HCT116 (cell line): Measurements from ENCODE around the gene PDZRN4. TPM values are rescaled to one million over a fixed set of nuclear protein-coding genes. Genes with fewer than 3 reads are reported as not detected.

Source experiments
- ATAC-seq: fragments of 200-7000 bp; cut with Tn5 transposase; 2 replicates; pipeline ENCODE4 v1.9.1; 2020; ENCODE audit warnings: mild to moderate bottlenecking, moderate library complexity
- BruUV-seq: library from RNA; stranded (reverse); fragments of 400-500 nt; replicated peaks from 2 replicates; lab custom pipeline; 2021; lab: Mats Ljungman, UMichigan
- CTCF ChIA-PET: fragments of 300-600 bp; sonication (Branson Sonifier 250); formaldehyde crosslinking; loops from one replicate; lab custom pipeline; 2021; ENCODE audit warnings: antibody characterized with exemption; lab: Charles Lee
- POLR2A ChIA-PET: fragments of 300-600, 350-600 bp; sonication (Branson Sonifier 250); formaldehyde crosslinking; loops from one replicate; lab custom pipeline; 2021; ENCODE audit warnings: antibody characterized with exemption; lab: Charles Lee
- RAD21 ChIA-PET, 2 experiments: fragments of 300-600 bp; sonication (Branson Sonifier 250); formaldehyde crosslinking; loops; one replicate each; lab custom pipeline; 2023; ENCODE audit warnings: low total read pairs in 2 of 2; ENCODE audit not compliant: uncharacterized antibody in 2 of 2, unreplicated experiment in 2 of 2, low non-redundant PET in 1 of 2; lab: Charles Lee
- DNase-seq: peaks from one replicate; pipeline ENCODE4 v3.0.0-alpha.2; 2010; ENCODE audit warnings: low read depth, low spot score
- H2AFZ ChIP-seq: fragments of 200-600 bp; shearing (Covaris generic), sonication (generic); 2 replicates; pipeline ENCODE4 v1.6.1; 2017; ENCODE audit warnings: low read depth, mixed run types, mixed read lengths, antibody characterized with exemption, low read length; ENCODE audit not compliant: poor library complexity, severe bottlenecking
- H3K27ac ChIP-seq: 2 replicates; pipeline ENCODE4 v1.5.1; 2012; ENCODE audit warnings: low read depth, low read length
- H3K27me3 ChIP-seq: fragments of 200-600 bp; sonication (generic); 2 replicates; pipeline ENCODE4 v1.6.1; 2016; ENCODE audit warnings: mixed run types, low read length, mixed read lengths; ENCODE audit not compliant: insufficient read depth
- H3K36me3 ChIP-seq, 2 experiments: fragments of 200-500 bp in 1 of 2; fragments of 200-600 bp in 1 of 2; sonication (Bioruptor generic) in 1 of 2; sonication (generic) in 1 of 2; 2 replicates each; pipeline versions ENCODE4 v1.5.1 to v1.6.1; 2014 to 2016; ENCODE audit warnings: low read length in 2 of 2, inconsistent platforms in 1 of 2, mixed read lengths in 1 of 2, mixed run types in 1 of 2; ENCODE audit not compliant: insufficient read depth in 2 of 2, control insufficient read depth in 1 of 2
- H3K4me1 ChIP-seq, 2 experiments: fragments of 200-600 bp in 1 of 2; sonication (generic) in 1 of 2; 2 replicates each; pipeline versions ENCODE4 v1.5.1 to v1.6.1; 2012 to 2017; ENCODE audit warnings: low read length in 2 of 2, inconsistent platforms in 1 of 2, mild to moderate bottlenecking in 1 of 2, mixed read lengths in 1 of 2, mixed run types in 1 of 2, moderate library complexity in 1 of 2; ENCODE audit not compliant: insufficient read depth in 2 of 2, control insufficient read depth in 1 of 2
- H3K4me2 ChIP-seq: fragments of 200-600 bp; sonication (generic); 2 replicates; pipeline ENCODE4 v1.6.1; 2017; ENCODE audit warnings: mixed run types, low read length, mixed read lengths
- H3K4me3 ChIP-seq, 2 experiments: fragments of 200-600 bp in 1 of 2; sonication (generic) in 1 of 2; replicated peaks in 1 of 2; 2 replicates each; pipeline ENCODE4 v1.5.1; 2011 to 2016; ENCODE audit warnings: low read length in 2 of 2, control low read depth in 1 of 2, low read depth in 1 of 2, mild to moderate bottlenecking in 1 of 2, mixed read lengths in 1 of 2, mixed run types in 1 of 2
- H3K79me2 ChIP-seq: fragments of 200-600 bp; sonication (generic); 2 replicates; pipeline ENCODE4 v1.6.1; 2017; ENCODE audit warnings: mild to moderate bottlenecking, mixed run types, low read length, moderate library complexity, mixed read lengths; ENCODE audit not compliant: insufficient read depth
- H3K9ac ChIP-seq: fragments of 200-600 bp; sonication (generic); 2 replicates; pipeline ENCODE4 v1.6.1; 2016; ENCODE audit warnings: low read length, mixed read lengths
- H3K9me2 ChIP-seq: fragments of 200-600 bp; sonication (generic), shearing (Covaris generic); 2 replicates; pipeline ENCODE4 v1.6.1; 2017; ENCODE audit warnings: mixed run types, mild to moderate bottlenecking, moderate library complexity; ENCODE audit not compliant: insufficient read depth
- H3K9me3 ChIP-seq, 2 experiments: fragments of 200-500 bp in 1 of 2; fragments of 200-600 bp in 1 of 2; sonication (Bioruptor generic) in 1 of 2; sonication (generic) in 1 of 2; 2 replicates each; pipeline ENCODE4 v1.6.1; 2014 to 2017; ENCODE audit warnings: low read length in 2 of 2, mixed read lengths in 2 of 2, inconsistent platforms in 1 of 2, low read depth in 1 of 2, mild to moderate bottlenecking in 1 of 2, mixed run types in 1 of 2, moderate library complexity in 1 of 2; ENCODE audit not compliant: control insufficient read depth in 1 of 2, insufficient read depth in 1 of 2
- H4K20me1 ChIP-seq: fragments of 200-600 bp; sonication (generic), shearing (Covaris generic); 2 replicates; pipeline ENCODE4 v1.6.1; 2017; ENCODE audit warnings: mixed run types, mild to moderate bottlenecking, moderate library complexity; ENCODE audit not compliant: insufficient read depth
- CEBPB ChIP-seq: IDR thresholded peaks from 2 replicates; pipeline ENCODE4 v1.6.1; 2012; ENCODE audit warnings: low read depth
- EGR1 ChIP-seq: IDR thresholded peaks from 2 replicates; pipeline ENCODE4 v1.6.1; 2012; ENCODE audit warnings: low read depth
- ELF1 ChIP-seq: IDR thresholded peaks from 2 replicates; pipeline ENCODE4 v1.6.1; 2012; ENCODE audit warnings: low read depth, borderline replicate concordance
- POLR2A ChIP-seq: IDR thresholded peaks from 2 replicates; pipeline ENCODE4 v1.7.0; 2011; ENCODE audit warnings: borderline replicate concordance; ENCODE audit not compliant: insufficient read depth, insufficient read length; ENCODE audit errors: extremely low read depth
- POLR2AphosphoS5 ChIP-seq: IDR thresholded peaks from 2 replicates; pipeline ENCODE4 v1.6.1; 2011; ENCODE audit warnings: mild to moderate bottlenecking, low read depth, low read length, moderate library complexity
- RAD21 ChIP-seq: IDR thresholded peaks from 2 replicates; pipeline ENCODE4 v1.6.1; 2012; ENCODE audit warnings: low read depth, mild to moderate bottlenecking
- SIN3A ChIP-seq: IDR thresholded peaks from 2 replicates; pipeline ENCODE4 v1.6.1; 2012; ENCODE audit warnings: low read depth
- SP1 ChIP-seq: IDR thresholded peaks from 2 replicates; pipeline ENCODE4 v1.6.1; 2012; ENCODE audit warnings: low read depth
- SRF ChIP-seq: IDR thresholded peaks from 2 replicates; pipeline ENCODE4 v1.6.1; 2012; ENCODE audit warnings: low read depth
- ZNF274 ChIP-seq: fragments of 200-500 bp; sonication (Bioruptor generic); IDR thresholded peaks from 2 replicates; pipeline ENCODE4 v1.6.1; 2014; ENCODE audit warnings: mild to moderate bottlenecking, low read depth, low read length, inconsistent platforms
- intact Hi-C: fragments of 100-400 bp; cut with micrococcal nuclease; formaldehyde crosslinking; loops from 2 replicates; pipeline ENCODE4 v1.10.0; 2022
- total RNA-seq: library from RNA; stranded (reverse); gene quantifications from one replicate; pipeline ENCODE4 v1.2.1, GENCODE V29; 2021; ENCODE audit not compliant: unreplicated experiment
- TF ChIP-seq, protein P1 (sequence below): IDR thresholded peaks from 2 replicates; pipeline ENCODE4 v1.6.1; 2012
- TF ChIP-seq, protein P2 (sequence below), 3 experiments: fragments of 200-600 bp in 1 of 3; sonication (generic) in 1 of 3; IDR thresholded peaks in 2 of 3; conservative IDR thresholded peaks in 1 of 3; 2 replicates each; pipeline ENCODE4 v1.5.1; 2012 to 2017; ENCODE audit warnings: low read depth in 2 of 3, low read length in 2 of 3, antibody characterized with exemption in 1 of 3, borderline replicate concordance in 1 of 3, control low read depth in 1 of 3, mild to moderate bottlenecking in 1 of 3, mixed read lengths in 1 of 3, mixed run types in 1 of 3, moderate library complexity in 1 of 3; ENCODE audit not compliant: insufficient read depth in 1 of 3
- TF ChIP-seq, protein P3 (sequence below): IDR thresholded peaks from 2 replicates; pipeline ENCODE4 v1.6.1; 2012; ENCODE audit warnings: low read depth

The PDZRN4 gene
- total RNA-seq, 1 experiment from 2014 or later: not detected

DNA sequence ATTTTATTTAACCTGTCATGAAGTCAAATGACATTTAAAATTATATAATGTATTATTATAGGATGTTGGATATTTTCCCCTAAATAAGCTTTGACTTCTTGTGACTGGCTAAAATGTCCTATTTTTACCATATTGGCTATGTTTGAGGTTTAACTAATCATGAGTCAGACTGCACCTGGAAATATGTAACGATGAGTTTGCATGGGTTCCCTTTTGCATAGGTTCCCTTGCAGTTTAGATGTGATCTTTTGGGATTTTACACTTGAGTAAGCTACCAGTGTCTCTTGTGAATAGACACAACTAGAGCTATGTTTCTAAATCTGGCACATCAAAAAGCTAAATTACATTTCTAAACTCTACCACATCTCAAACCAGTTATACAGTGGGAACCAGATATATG lies 5.2 kb downstream of the PDZRN4 start:
- Histone ChIP-seq H2AFZ (no peak overlapping the region), H3K79me2 (no peaks in the 10 kb centered on the region), H3K9me2 (no peaks in the 10 kb centered on the region), H3K9me3 (no peaks in the 10 kb centered on the region), H3K9ac (no peak overlapping the region), H3K4me3 (no peak overlapping the region), H3K4me1 (no peaks in the 10 kb centered on the region), H3K4me2 (no peak overlapping the region), H4K20me1 (no peaks in the 10 kb centered on the region), H3K27me3 (no peaks in the 10 kb centered on the region), H3K36me3 (no peaks in the 10 kb centered on the region), H3K27ac (no peak overlapping the region)
- TF ChIP-seq ELF1: no peak
- no peak for TF ChIP-seq SP1
- TF ChIP-seq SIN3A: no peak
- TF ChIP-seq, protein P1, sequence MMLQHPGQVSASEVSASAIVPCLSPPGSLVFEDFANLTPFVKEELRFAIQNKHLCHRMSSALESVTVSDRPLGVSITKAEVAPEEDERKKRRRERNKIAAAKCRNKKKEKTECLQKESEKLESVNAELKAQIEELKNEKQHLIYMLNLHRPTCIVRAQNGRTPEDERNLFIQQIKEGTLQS: no peak
- no peak for TF ChIP-seq SRF
- no peak for TF ChIP-seq RAD21
- TF ChIP-seq CEBPB: no peak
- TF ChIP-seq, protein P2, sequence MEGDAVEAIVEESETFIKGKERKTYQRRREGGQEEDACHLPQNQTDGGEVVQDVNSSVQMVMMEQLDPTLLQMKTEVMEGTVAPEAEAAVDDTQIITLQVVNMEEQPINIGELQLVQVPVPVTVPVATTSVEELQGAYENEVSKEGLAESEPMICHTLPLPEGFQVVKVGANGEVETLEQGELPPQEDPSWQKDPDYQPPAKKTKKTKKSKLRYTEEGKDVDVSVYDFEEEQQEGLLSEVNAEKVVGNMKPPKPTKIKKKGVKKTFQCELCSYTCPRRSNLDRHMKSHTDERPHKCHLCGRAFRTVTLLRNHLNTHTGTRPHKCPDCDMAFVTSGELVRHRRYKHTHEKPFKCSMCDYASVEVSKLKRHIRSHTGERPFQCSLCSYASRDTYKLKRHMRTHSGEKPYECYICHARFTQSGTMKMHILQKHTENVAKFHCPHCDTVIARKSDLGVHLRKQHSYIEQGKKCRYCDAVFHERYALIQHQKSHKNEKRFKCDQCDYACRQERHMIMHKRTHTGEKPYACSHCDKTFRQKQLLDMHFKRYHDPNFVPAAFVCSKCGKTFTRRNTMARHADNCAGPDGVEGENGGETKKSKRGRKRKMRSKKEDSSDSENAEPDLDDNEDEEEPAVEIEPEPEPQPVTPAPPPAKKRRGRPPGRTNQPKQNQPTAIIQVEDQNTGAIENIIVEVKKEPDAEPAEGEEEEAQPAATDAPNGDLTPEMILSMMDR (IDR thresholded peaks at IDR 0.05 in 2 of 3, conservative IDR thresholded peaks at IDR 0.05 in 1 of 3; ENCODE audit: borderline replicate concordance in 1 of 3, insufficient read depth in 1 of 3, low read depth in 2 of 3, low read length in 2 of 3): no peak
- no peak for TF ChIP-seq POLR2AphosphoS5
- ChIA-PET CTCF (no interaction called here), RAD21 (no interaction called here), POLR2A (no interaction called here)
- intact Hi-C loops: no loop called here
- BruUV-seq: no TSS peak
- ATAC-seq: no peak
- no peak for DNase-seq

DNA sequence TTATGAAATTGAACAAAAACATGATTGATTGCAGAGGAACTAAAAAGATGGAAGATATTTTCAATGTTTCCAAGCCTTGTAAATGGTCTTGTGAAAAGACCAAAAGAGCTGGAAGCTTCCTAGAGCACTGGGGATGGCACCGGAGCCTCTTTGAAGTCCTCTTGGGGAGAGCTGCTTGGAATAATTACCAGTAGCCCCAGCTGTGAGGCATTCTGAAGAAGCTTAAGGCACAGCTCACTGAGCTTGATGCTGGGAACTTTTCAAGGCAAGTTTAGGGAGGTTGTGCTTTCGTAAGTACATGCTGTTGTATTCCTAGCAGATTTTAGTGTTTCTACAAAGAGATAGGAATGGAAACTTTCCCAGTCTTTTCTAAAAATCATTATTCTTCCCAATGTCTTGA lies 13.9 kb downstream of the PDZRN4 start:
- H3K4me2 ChIP-seq: no peak overlapping the region
- intact Hi-C loops: no loop called here
- no peaks in the 10 kb centered on the region for H3K9me2 ChIP-seq
- RAD21 ChIA-PET: no interaction called here
- H3K9ac ChIP-seq: no peak overlapping the region
- DNase-seq (no peak), ATAC-seq (no peak)
- H3K4me3 ChIP-seq: no peak overlapping the region
- no peaks in the 10 kb centered on the region for H3K4me1 ChIP-seq
- no peaks in the 10 kb centered on the region for H3K27me3 ChIP-seq
- POLR2A ChIA-PET: interaction anchor here (0.6 kb wide), 1 partner anchor 222 kb away, joined by 4 read pairs; no protein-coding TSS in a partner anchor
- H3K79me2 ChIP-seq: no peaks in the 10 kb centered on the region
- H3K9me3 ChIP-seq: no peaks in the 10 kb centered on the region
- H3K36me3 ChIP-seq: no peaks in the 10 kb centered on the region
- no peaks in the 10 kb centered on the region for H4K20me1 ChIP-seq
- no peak overlapping the region for H3K27ac ChIP-seq
- no peak overlapping the region for H2AFZ ChIP-seq
- CTCF ChIA-PET: no interaction called here
- BruUV-seq: no TSS peak
- no peak for TF ChIP-seq POLR2A
- TF ChIP-seq, protein P3, sequence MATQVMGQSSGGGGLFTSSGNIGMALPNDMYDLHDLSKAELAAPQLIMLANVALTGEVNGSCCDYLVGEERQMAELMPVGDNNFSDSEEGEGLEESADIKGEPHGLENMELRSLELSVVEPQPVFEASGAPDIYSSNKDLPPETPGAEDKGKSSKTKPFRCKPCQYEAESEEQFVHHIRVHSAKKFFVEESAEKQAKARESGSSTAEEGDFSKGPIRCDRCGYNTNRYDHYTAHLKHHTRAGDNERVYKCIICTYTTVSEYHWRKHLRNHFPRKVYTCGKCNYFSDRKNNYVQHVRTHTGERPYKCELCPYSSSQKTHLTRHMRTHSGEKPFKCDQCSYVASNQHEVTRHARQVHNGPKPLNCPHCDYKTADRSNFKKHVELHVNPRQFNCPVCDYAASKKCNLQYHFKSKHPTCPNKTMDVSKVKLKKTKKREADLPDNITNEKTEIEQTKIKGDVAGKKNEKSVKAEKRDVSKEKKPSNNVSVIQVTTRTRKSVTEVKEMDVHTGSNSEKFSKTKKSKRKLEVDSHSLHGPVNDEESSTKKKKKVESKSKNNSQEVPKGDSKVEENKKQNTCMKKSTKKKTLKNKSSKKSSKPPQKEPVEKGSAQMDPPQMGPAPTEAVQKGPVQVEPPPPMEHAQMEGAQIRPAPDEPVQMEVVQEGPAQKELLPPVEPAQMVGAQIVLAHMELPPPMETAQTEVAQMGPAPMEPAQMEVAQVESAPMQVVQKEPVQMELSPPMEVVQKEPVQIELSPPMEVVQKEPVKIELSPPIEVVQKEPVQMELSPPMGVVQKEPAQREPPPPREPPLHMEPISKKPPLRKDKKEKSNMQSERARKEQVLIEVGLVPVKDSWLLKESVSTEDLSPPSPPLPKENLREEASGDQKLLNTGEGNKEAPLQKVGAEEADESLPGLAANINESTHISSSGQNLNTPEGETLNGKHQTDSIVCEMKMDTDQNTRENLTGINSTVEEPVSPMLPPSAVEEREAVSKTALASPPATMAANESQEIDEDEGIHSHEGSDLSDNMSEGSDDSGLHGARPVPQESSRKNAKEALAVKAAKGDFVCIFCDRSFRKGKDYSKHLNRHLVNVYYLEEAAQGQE: no peak
- TF ChIP-seq RAD21: no peak
- TF ChIP-seq, protein P1: no peak
- no peak for TF ChIP-seq EGR1
- no peak for TF ChIP-seq ZNF274
